GM12891 (cell line): ENCODE measurements around the gene CDC42EP2.

ENCODE experiments used
- DNase-seq: peaks from one replicate; pipeline ENCODE4 v3.0.0; 2011; ENCODE audit warnings: low spot score; ENCODE audit not compliant: insufficient read length
- FAIRE-seq: peaks from 2 replicates; lab custom pipeline; 2011; peaks lifted over from hg19 to GRCh38; lab: Jason Lieb, UNC
- PAX5 ChIP-seq: IDR thresholded peaks from 2 replicates; pipeline ENCODE4 v1.6.1; 2011; ENCODE audit warnings: low read length, moderate library complexity, mild to moderate bottlenecking; ENCODE audit not compliant: insufficient read depth, severe bottlenecking
- POLR2A ChIP-seq: IDR thresholded peaks from 2 replicates; pipeline ENCODE4 v1.6.1; 2011; ENCODE audit warnings: low read depth, low read length, control low read depth
- POLR2AphosphoS5 ChIP-seq: IDR thresholded peaks from 2 replicates; pipeline ENCODE4 v1.6.1; 2011; ENCODE audit warnings: low read depth, low read length, control low read depth
- POU2F2 ChIP-seq: IDR thresholded peaks from 2 replicates; pipeline ENCODE4 v1.6.1; 2011; ENCODE audit warnings: low read depth, mild to moderate bottlenecking, control low read depth, low read length, moderate library complexity
- SPI1 ChIP-seq: IDR thresholded peaks from 2 replicates; pipeline ENCODE4 v1.6.1; 2011; ENCODE audit warnings: low read depth, low read length, control low read depth
- TAF1 ChIP-seq: IDR thresholded peaks from 2 replicates; pipeline ENCODE4 v1.6.1; 2011; ENCODE audit warnings: low read depth, low read length, control low read depth

CDC42EP2 gene

GRCh38 chr11:65307298-65308229 is 7.1 kb upstream of the CDC42EP2 start:
- FAIRE-seq (no peak), DNase-seq (no peak)
- TF ChIP-seq POLR2AphosphoS5 (no peak), PAX5 (no peak), POLR2A (no peak), POU2F2 (no peak), TAF1 (no peak), SPI1 (no peak)

- DNase-seq (no peak), FAIRE-seq (no peak)
- TF ChIP-seq TAF1, result no peak
- TF ChIP-seq POLR2AphosphoS5, result no peak
- peak; percentile 56 for TF ChIP-seq SPI1
- TF ChIP-seq PAX5, result no peak
- TF ChIP-seq POLR2A, result no peak
- TF ChIP-seq POU2F2, result no peak
Observed at GRCh38 chr11:65308281-65308891, 6.3 kb upstream of the CDC42EP2 start.

- TF ChIP-seq SPI1 (no peak), POLR2A (no peak)
- no peak for FAIRE-seq
- DNase-seq, result no peak
Observed at GRCh38 chr11:65309006-65309405, 5.7 kb upstream of the CDC42EP2 start.

- no peak for FAIRE-seq
- TF ChIP-seq POLR2AphosphoS5, result no peak
- DNase-seq, result no peak
Observed at GRCh38 chr11:65310215-65310614, 4.5 kb upstream of the CDC42EP2 start.

GRCh38 chr11:65310736-65311135 is 3.9 kb upstream of the CDC42EP2 start:
- no peak for FAIRE-seq
- DNase-seq, result no peak

GRCh38 chr11:65311170-65311678 is 3.4 kb upstream of the CDC42EP2 start:
- DNase-seq (no peak), FAIRE-seq (no peak)
- TF ChIP-seq TAF1 (no peak), PAX5 (no peak), POLR2A (no peak), POLR2AphosphoS5 (no peak), SPI1 (no peak), POU2F2 (no peak)

More at GRCh38 chr11:65310736-65311135, 3.9 kb upstream of the CDC42EP2 start:
- no peak for TF ChIP-seq SPI1
- TF ChIP-seq POLR2A, result no peak
- no peak for TF ChIP-seq PAX5

- TF ChIP-seq TAF1 (no peak), PAX5 (no peak), SPI1 (no peak), POU2F2 (no peak), POLR2AphosphoS5 (no peak), POLR2A (no peak)
- peak; percentile 86 for DNase-seq
- peak; percentile 59 for FAIRE-seq
Observed at GRCh38 chr11:65315204-65315865, 669 bp downstream of the CDC42EP2 start.

- DNase-seq, result no peak
- no peak for FAIRE-seq
Observed at GRCh38 chr11:65315866-65316226, 1.2 kb downstream of the CDC42EP2 start.

GRCh38 chr11:65316227-65317024 is 1.8 kb downstream of the CDC42EP2 start:
- DNase-seq (no peak), FAIRE-seq (no peak)
- TF ChIP-seq POLR2A (no peak), SPI1 (no peak), POU2F2 (no peak), PAX5 (no peak), TAF1 (no peak), POLR2AphosphoS5 (no peak)

More at GRCh38 chr11:65315866-65316226, 1.2 kb downstream of the CDC42EP2 start:
- TF ChIP-seq POLR2AphosphoS5, result no peak
